SIG-M5 (cell line): Measurements from ENCODE around the gene CAMP.
"Not testable (repeated sequence)": the region's sequence is repeated elsewhere in the genome, so short reads cannot be mapped to it uniquely, and the experiment has no call there.

Experiments used
- DNase-seq: peaks from one replicate; lab custom pipeline; 2025; lab: John Stamatoyannopoulos, UW

Gene CAMP

DNA sequence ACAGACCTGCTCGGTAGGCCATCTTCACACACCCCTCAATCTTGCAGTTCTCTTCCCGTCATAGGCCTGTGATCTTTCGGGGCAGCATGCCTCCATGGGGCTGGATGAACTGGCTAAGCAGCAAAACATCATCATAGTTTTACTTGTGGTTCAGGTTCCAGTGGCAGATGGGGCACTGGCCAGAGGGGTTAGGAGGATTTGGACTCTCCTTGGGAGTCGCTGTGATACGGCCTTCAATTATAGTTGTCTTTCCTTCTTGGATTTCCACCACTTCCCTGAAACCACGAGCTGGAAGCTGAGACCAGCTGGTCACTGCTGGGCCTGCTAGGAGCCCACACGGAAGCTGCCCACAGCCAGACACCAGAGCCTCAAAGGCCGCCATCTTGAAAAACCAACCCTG is 33.3 kb downstream of the CAMP start:
- DNase-seq = no peak

GRCh38 chr3:48258530-48258929 is 35.2 kb downstream of the CAMP start:
- no peak for DNase-seq

DNA sequence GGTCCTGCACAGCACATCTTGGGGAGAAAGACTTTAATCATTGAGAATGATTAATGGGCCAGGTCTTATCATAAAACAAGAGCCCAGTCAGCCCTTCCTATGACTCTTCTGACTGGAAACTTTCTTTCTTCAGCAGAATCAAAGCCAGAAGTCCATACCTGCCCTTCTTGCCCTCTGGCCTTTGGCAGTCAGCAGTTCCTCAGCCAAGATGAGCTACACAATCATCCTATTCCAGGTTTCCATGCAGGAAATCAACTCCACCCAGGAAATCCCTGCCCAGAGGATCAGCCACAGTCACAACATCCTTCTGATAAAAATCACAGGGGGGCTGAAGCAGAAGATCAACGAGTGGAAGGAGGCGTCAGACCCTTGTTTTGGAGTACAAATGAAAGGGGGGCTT is 44.5 kb downstream of the CAMP start:
- DNase-seq = no peak

- DNase-seq = no peak
Measured at GRCh38 chr3:48268381-48268935, 45.2 kb downstream of the CAMP start.

- no peak for DNase-seq
Measured at GRCh38 chr3:48268936-48269561, 45.8 kb downstream of the CAMP start.

DNA sequence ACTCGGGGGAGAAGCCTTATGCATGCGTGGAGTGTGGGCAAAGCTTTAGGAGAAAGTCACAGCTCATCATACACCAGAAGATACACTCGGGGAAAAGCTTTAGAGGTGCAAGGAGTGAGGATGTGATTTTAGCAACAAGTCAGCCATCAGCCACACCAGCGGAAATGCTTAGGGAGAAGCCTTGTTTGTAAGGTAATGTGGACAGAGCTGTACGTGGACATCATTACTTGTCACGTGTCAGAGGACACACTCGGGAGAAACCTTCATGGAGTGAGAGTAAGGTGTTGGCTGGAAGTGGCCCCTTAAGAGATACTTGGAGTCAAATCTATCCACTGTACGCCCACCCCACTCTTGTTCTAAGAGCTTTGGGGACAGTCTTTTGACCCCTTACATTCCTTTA is 46.3 kb downstream of the CAMP start:
- DNase-seq = no peak

GRCh38 chr3:48270306-48270705 is 47.0 kb downstream of the CAMP start:
- no peak for DNase-seq

- not testable (repeated sequence) for DNase-seq
Measured at GRCh38 chr3:48271223-48271622, 47.9 kb downstream of the CAMP start.

DNA sequence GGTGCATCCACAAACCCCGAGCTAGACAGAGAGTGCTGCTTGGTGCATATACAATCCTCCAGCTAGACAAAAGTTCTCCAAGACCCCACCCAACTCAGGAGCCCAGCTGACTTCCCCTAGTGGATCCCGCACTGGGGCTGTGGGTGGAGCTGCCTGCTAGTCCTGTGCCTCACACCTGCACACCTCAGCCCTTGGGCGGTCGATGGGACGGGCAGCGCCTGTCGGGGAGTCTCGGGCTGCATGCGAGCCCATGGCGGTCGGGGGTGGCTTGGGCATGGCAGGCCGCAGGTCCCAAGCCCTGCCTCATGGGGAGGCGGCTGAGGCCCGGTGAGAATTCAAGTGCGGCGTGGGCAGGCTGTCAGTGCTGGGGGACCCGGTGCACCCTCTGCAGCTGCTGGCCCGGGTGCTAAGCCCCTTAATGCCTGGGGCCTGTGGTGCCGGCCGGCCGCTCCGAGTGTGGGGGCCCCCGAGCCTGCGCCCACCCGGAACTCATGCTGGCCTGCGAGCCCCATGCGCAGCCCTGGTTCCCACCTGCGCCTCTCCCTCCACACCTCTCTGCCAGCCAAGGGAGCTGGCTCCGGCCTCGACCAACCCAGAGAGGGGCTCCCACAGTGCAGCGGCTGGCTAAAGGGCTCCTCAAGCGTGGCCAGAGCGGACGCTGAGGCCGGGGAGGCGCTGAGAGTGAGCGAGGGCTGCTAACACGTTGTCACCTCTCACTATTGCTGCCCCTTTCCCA is 48.6 kb downstream of the CAMP start:
- DNase-seq = no peak

DNA sequence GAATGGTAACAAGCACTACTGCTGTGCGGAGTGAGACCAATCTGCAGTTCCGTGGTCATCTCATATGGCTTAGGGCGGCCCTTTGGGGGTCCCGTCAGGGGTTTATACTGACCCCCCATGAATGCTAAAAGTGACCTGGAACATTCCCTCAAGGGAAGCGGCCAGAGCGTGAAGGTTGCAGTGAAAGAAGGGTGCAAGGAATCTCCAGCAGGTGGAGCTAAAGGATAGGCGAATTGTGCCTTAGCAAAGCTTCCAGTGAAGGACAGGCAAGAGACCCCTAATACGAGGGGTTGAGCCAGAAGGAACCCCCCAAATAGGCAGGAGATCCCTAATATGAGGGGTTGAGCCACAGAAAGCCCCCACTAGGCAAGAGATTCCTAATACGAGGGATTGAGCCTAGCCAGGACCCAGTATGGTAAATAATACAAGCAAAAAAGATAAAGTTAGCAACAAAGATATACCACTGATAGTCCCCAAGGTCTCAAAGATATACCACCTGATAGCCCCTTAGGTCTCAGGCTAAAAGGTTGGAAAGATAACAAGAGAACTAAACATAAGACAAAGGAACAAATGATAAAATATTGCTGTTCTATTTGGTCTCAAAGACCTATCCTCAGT is 50.4 kb downstream of the CAMP start:
- no peak for DNase-seq

DNA sequence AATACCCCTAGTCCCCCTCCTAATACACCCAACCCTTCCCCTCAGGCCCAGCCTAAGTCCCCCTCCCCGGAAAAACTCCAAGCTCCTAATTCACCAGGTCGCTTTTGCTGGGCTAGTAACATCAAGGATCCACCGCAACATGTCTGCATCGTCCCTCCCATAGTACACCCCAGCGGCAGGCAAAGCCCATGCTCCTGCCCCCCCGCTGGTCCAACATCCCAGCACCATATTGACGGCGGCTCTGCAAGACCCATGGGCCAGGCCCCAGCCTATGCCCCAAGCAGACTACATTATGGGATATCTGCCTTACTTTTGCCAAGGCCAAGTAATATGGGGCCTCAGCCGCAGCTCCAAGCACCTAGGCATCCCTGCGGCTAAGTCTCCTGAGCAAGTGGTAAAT is 51.2 kb downstream of the CAMP start:
- DNase-seq = no peak
